ENCODE measurements around the gene GALM.
"Not testable (repeated sequence)": the region's sequence is repeated elsewhere in the genome, so short reads cannot be mapped to it uniquely, and the experiment has no call there.

Gene GALM

GRCh38 chr2:38735999-38736320, 70.0 kb downstream of the GALM start:
- in situ Hi-C loops (cut with HindIII; ENCODE audit: low sequenced_read_pairs) = no loop called here

GRCh38 chr2:38737000-38737698, 71.2 kb downstream of the GALM start:
- in situ Hi-C loops (cut with HindIII; ENCODE audit: low sequenced_read_pairs) = not testable (repeated sequence)

DNA sequence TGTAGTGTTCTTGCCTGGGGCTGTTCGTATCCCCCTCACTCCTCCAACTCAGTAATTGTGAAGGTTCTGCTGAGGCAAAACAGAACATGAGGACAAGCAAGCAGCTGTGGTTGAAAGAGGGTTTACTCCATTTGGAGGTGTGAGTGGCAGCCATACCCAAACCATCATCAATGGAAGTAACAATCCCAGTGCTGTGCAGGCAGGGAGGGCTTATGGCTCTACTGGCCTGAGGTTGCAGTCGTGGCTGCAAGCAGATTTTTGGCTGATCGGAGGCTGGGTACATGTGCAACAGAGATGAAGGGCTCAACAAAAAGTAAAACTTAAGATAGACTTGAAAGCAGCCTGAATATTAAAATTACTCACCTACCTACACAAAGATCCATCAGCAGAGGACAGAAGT, 72.0 kb downstream of the GALM start:
- in situ Hi-C loops (cut with HindIII; ENCODE audit: low sequenced_read_pairs) = no loop called here

GRCh38 chr2:38739524-38739923, 73.6 kb downstream of the GALM start:
- in situ Hi-C loops (cut with HindIII; ENCODE audit: low sequenced_read_pairs) = no loop called here

DNA sequence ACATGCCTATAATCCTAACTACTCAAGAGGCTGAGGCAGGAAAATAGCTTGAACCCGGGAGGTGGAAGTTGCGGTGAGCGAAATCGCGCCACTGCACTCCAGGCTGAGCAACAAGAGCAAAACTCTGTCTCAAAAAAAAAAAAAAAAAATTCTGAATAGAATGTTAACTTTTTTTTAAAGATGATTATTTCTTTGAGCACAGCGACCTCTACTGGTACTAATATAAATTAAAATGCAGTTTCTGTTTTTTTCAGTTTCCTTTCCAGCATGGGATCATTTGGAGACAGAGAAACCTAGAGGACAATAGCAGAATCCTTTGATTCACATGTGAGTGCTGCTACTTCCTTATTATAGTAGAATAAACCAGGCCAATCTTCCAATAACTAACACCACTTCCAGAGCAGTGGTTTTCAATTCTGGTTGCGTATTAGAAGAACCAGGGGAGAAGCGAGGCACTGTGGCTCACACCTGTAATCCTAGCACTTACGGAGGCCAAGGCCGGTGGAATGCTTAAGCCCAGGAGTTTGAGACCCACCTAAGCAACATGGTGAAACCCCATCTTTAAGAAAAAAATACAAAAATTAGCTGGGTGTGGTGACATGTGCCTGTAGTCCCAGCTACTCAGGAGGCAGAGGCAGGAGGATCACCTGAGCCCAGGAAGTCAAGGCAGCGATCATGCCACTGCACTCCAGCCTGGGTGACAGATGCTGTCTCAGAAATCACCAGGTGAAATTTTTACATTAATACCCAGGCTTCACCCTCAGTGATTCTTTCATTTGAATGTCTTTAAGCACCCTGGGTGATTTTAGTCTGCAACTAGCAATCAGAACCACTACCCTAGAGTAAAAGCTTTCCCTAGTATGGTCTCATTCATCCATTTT, 75.2 kb downstream of the GALM start:
- in situ Hi-C loops (cut with HindIII; ENCODE audit: low sequenced_read_pairs) = loop anchor here (5.0 kb wide), 1 partner anchor 154 kb away; no protein-coding TSS in a partner anchor

GRCh38 chr2:38742797-38743559, 77.1 kb downstream of the GALM start:
- in situ Hi-C loops (cut with HindIII; ENCODE audit: low sequenced_read_pairs) = loop anchor here (5.0 kb wide), 1 partner anchor 156 kb away; no protein-coding TSS in a partner anchor

- in situ Hi-C loops (cut with HindIII; ENCODE audit: low sequenced_read_pairs) = loop anchor here (5.0 kb wide), 1 partner anchor 157 kb away; no protein-coding TSS in a partner anchor
Measured at GRCh38 chr2:38743672-38744398, 77.9 kb downstream of the GALM start.

- in situ Hi-C loops (cut with HindIII; ENCODE audit: low sequenced_read_pairs) = loop anchor here (5.0 kb wide), 1 partner anchor 157 kb away; no protein-coding TSS in a partner anchor
Measured at GRCh38 chr2:38744399-38744780, 78.5 kb downstream of the GALM start.

DNA sequence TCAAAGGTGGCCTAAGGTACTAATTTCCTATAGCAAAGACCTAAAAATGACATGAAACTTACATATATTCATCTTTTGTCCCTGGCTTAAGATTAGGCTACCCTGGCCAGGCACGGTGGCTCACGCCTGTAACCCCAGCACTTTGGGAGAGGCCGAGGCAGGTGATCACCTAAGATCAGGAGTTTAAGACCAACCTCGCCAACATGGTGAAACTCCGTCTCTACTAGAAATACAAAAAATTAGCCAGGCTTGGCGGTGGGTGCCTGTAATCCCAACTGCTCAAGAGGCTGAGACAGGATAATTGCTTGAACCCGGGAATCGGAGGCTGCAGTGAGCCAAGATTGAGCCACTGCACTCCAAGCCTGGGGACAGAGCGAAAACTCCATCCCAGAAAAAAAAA, 79.4 kb downstream of the GALM start:
- in situ Hi-C loops (cut with HindIII; ENCODE audit: low sequenced_read_pairs) = no loop called here

GRCh38 chr2:38747007-38747424, 81.1 kb downstream of the GALM start:
- in situ Hi-C loops (cut with HindIII; ENCODE audit: low sequenced_read_pairs) = no loop called here

DNA sequence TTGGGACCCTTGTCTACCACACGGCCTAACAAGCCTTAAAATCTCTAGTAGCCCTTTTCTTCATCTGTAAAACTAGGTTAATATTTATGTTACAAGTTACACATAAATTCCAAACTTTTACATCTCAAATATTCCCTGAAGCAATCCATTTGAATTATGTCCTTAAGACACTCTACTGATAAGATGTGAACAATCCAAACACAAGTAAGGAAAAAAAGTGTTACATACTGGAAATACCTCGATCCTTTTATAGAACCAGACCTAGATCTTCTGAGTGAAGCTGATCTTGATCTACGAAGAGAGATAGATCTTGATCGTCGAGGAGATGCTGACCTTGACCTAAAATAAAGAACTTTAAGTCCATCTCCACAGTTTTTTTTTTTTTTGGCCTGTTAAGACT, 81.9 kb downstream of the GALM start:
- in situ Hi-C loops (cut with HindIII; ENCODE audit: low sequenced_read_pairs) = no loop called here

- in situ Hi-C loops (cut with HindIII; ENCODE audit: low sequenced_read_pairs) = no loop called here
Measured at GRCh38 chr2:38748391-38748790, 82.5 kb downstream of the GALM start.

DNA sequence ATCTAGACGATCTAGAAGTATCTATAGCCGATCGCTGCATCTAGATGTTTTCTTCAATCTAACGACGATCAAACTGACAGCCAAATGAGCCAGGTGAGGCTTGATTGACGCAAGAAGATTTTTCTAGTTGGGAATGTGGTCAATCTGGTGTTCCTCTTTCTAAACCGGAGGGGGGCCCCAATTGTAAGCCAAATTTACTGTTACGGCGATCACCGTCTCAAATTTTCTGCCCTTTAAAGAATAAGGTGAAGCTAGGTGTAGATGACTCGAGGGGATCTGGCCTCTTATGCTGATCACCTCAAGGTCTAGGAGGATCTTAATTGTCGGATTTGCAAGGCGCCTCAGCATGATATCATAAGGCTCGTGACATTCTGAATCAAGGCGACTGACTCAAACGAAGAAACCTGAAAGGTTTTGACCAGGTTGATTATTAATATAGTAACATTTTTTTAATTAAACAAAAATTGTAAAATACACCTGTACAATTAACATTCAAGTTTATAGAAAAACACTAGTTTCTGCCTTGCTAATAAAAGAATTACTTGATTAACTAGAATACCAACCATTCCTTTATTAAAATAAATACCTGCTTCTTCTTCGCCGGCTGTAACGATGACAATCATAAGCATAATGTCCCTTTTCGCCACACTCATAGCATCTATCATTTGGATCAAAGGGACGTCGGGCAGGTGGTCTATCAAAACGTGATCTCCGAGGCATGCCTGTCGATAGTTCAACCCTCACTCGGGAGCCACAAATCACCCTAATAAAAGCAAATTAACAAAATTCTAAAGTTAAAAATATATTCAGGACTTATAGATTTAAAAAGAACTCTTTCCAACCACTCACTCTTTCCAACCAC, 83.3 kb downstream of the GALM start:
- in situ Hi-C loops (cut with HindIII; ENCODE audit: low sequenced_read_pairs) = no loop called here

DNA sequence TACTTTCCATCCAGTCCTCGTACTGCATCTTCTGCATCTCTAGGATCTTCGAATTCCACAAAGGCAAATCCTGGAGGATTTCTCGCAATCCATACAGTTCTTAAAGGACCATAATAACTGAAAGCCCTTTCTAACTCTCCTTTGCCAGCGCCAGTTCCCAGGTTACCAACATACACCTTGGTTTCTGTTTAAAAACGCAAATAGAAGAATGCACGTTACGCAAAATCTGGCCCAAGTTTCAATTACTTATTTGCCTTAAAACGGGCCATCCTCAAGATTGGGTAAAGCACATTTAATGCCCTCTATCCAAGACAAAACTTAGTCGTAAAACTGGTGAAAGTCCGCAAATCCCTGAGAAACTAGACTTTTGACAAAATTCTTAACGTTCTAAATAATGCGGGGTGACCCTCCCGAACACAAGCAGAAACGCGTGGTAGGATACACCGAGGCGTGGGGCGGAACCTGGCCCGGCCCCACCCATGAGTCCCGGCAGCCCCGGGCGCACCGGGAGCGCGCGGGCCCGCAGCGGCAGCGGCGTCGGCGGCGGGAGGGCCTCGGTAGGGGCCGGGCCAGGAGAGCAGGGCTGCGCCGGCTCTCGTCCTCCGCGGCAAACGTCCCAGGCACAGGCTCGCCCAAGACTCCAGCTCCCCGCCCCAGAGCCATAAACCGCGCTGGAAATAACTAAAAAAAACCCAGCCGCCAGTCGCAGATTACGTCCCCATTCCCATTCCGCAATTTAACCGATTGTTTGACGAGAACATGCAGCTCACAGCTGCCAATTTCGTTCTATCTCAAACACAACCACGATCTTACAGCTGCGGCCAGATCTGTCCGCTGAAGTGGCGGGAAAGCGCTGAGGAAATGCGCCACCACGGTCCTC, 84.3 kb downstream of the GALM start:
- in situ Hi-C loops (cut with HindIII; ENCODE audit: low sequenced_read_pairs) = no loop called here

DNA sequence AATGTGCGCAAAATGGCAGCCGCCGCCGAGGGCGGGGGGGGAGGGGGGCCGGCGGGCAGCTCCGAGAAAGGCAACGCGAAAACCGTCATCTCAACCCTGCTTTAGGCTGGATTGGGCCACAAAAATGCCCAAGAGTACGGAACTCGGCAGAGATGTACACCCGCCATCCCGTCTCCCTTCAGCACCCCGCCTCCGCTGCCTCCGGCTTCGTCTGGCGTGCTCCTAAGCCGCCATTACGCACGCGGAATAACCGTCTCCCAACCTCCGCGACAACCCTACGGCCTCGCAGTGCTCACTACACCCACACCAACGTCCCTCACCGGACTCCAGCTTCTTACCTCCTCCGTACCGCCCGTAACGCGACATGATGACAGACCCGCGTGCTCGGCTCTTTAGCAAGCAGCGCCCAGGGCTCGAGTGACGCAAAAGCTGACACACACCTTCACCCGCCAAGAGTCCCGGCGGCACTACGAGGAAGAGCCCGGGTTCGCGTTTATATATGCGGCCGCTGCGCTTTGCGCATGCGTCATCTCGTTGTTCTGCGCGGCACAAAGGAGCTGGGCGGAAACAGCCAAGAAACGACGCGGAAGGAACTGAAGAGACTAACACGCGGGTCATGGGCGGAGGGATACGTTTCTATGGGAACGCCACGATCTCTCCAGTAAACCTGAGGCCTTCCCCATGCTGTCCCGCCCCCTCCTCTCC, 85.1 kb downstream of the GALM start, which contains the start of gene SRSF7:
SRSF7 (minus strand) TSS at position 471 of the 705 bp plus-strand sequence; CDS start at position 366, 105 bp downstream.
- in situ Hi-C loops (cut with HindIII; ENCODE audit: low sequenced_read_pairs) = no loop called here

DNA sequence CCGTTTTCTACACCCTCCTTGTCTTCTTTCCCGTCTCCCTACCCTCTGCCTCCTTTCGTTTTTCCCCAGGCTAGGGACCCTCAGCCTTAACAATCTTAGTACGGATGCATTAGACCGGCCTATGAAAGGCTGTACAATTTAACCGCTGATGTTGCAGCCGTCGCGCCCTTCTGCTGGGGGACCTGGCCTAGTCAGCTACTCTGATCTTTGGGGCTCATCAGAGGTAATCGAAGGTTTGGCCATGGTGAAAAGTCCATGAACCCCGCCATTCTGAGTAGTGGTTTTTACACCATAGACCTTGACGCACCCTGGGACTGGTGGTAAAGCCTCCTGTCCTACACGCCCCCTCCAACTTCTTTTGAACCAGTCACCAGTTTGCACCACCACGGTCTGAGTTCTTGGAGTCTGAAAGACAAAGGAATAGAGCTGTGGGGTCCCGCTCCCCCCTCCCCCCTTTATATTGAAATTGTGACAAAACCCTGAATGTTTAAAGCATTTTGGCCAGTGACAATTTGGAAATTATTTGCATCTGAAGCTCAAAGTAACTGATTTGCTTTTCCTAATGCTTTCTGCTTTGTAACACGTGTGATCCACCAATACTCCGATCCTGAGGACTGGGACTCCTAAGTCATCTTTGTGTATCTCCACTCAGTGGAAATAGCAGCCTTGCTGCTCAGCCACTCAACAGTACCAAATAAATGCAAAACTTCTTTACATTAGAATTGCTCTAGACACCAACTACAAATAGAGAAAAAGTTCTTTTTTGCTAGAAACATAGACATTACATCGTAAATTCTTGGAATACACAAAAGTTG, 85.9 kb downstream of the GALM start:
- in situ Hi-C loops (cut with HindIII; ENCODE audit: low sequenced_read_pairs) = no loop called here

GRCh38 chr2:38754049-38754448, 88.1 kb downstream of the GALM start:
- in situ Hi-C loops (cut with HindIII; ENCODE audit: low sequenced_read_pairs) = no loop called here
